Nucleus accumbens (tissue), 56 donors: ENCODE measurements around the gene RHBDD3.

ENCODE experiments used
- DNase-seq, 56 donors: peaks; one replicate each; lab custom pipeline; 2025; lab: John Stamatoyannopoulos, UW

RHBDD3 gene

GRCh38 chr22:29267858-29268510, at the start of gene RHBDD3, which contains the start of gene EWSR1:
RHBDD3 (minus strand) TSS chr22:29267981; CDS start chr22:29265626, 2,355 bp downstream.
EWSR1 (plus strand) TSS chr22:29268268; CDS start chr22:29268337, 69 bp downstream.
- peak in 55 of 56 donors; percentile 79 to 100 (median 95) for DNase-seq

GRCh38 chr22:29316141-29316828, 48.5 kb upstream of the RHBDD3 start:
- DNase-seq, result no peak

GRCh38 chr22:29315286-29316140, 47.7 kb upstream of the RHBDD3 start, which contains the start of gene RASL10A:
RASL10A (minus strand) TSS chr22:29315697; CDS start chr22:29315246, 451 bp downstream.
- peak in 1 of 56 donors; percentile 68 for DNase-seq

- no peak for DNase-seq
These were observed 46.9 kb upstream of the RHBDD3 start for GRCh38 chr22:29314537-29315285.

GRCh38 chr22:29313576-29314466, 46.0 kb upstream of the RHBDD3 start:
- DNase-seq, result no peak

GRCh38 chr22:29313126-29313575, 45.4 kb upstream of the RHBDD3 start:
- peak in 14 of 56 donors; percentile 20 to 57 (median 40) for DNase-seq

GRCh38 chr22:29312218-29313125, 44.7 kb upstream of the RHBDD3 start:
- DNase-seq, result no peak

- DNase-seq, result peak in 2 of 56 donors; percentile 49 to 64
These were observed 43.9 kb upstream of the RHBDD3 start for GRCh38 chr22:29311464-29312217.

- DNase-seq, result peak; percentile 46 to 97 (median 86)
These were observed 43.1 kb upstream of the RHBDD3 start for GRCh38 chr22:29310863-29311339.

- no peak for DNase-seq
These were observed 42.5 kb upstream of the RHBDD3 start for GRCh38 chr22:29310065-29310862.

GRCh38 chr22:29309332-29310064, 41.7 kb upstream of the RHBDD3 start:
- DNase-seq, result no peak

GRCh38 chr22:29308791-29309262, 41.0 kb upstream of the RHBDD3 start:
- no peak for DNase-seq

- DNase-seq, result no peak
These were observed 40.5 kb upstream of the RHBDD3 start for GRCh38 chr22:29308148-29308790.

- no peak for DNase-seq
These were observed 39.9 kb upstream of the RHBDD3 start for GRCh38 chr22:29307596-29308147.
